ENCODE results near the gene CNPY1.

Gene CNPY1

DNA sequence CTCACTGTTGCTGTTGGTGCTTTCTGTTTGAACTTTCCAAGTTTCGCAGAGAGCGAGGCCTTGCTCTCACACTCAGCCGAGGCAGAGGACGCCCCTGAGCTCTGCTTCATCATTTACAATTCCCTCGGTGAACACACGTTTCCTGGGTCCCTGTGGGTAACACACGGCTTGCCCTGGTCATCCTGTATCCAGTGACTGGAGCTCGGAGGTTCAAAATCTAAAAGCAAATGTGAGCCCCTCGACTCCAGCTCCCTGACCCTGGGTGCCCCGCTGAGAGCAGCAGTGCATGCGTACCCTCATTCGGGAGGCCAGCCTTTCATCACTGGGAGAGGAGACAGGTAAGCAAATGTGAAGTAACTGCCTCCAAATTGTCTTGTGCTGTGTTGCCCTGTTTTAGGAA lies 5.8 kb downstream of the CNPY1 start:
- DNase-seq (ENCODE audit: extremely low read depth, low read depth) = no peak
- no peak for TF ChIP-seq CTCF (IDR thresholded peaks at IDR 0.05; ENCODE audit: low read depth, low read length)

DNA sequence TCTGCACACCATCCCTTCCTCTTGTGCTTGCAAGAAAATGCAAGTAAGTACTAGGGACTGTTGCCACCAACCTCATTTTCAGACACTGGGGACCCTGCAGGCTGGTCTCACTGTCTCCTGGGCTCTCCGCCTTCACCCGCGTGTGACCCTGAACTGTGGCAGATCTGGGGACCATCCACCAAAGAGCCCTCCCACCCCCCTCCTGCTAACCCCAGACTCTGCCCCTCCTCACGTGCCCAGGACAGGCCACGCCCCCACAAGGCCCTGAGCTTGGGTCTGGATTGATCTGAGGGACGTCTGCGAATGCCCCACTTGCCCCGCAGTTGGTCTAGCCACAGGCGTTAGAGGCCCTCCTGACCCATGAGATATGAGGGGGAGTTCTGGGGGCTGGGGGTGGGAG lies 8.1 kb downstream of the CNPY1 start:
- no peak for TF ChIP-seq CTCF (IDR thresholded peaks at IDR 0.05; ENCODE audit: low read depth, low read length)
- DNase-seq (ENCODE audit: extremely low read depth, low read depth) = no peak

DNA sequence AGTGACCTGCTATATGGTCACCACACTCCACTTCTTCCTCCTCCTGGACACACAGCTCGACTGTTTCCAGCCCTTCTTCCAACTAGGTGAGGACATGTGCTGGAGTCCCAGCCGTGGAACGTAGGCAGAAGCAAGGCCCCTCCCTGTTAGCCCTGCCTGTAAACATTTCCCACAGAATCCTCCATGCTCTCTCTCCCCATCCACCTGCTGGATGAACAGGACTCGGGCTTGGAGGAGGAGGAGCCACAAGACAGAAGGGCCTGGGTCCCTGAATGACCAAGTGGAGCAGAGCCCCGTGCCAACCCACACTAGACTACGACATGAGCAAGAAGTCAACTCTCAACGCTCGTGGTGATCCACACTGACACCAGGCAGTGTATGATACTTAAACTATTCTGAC lies 9.9 kb downstream of the CNPY1 start:
- TF ChIP-seq CTCF (IDR thresholded peaks at IDR 0.05; ENCODE audit: low read depth, low read length) = no peak
- no peak for DNase-seq (ENCODE audit: extremely low read depth, low read depth)

DNA sequence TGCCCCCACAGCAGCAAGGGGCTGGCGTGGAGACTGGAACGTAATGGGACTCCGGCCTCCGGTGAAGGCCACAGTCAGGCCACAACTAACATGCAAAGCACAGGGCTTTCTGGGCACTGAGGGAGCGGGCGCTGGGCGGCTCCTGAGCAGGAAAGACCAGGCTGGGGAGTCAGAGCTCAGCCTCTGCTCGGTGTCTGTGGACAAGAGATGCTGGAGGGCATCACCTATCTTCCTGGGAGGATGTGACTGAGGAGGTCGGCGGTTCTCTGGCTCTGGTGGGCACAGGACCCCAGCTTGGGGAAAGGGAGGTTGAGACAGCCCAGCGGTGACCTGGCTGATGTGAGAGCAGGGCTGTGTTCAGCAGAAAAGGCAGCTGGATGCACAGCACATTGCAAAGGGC lies 11.7 kb downstream of the CNPY1 start:
- DNase-seq (ENCODE audit: extremely low read depth, low read depth) = no peak
- TF ChIP-seq CTCF (IDR thresholded peaks at IDR 0.05; ENCODE audit: low read depth, low read length) = no peak

GRCh38 chr7:155533827-155534690 lies 12.3 kb downstream of the CNPY1 start:
- DNase-seq (ENCODE audit: extremely low read depth, low read depth) = no peak
- TF ChIP-seq CTCF (IDR thresholded peaks at IDR 0.05; ENCODE audit: low read depth, low read length) = peak; percentile 49

- DNase-seq (ENCODE audit: extremely low read depth, low read depth) = no peak
- TF ChIP-seq CTCF (IDR thresholded peaks at IDR 0.05; ENCODE audit: low read depth, low read length) = no peak
Observed at GRCh38 chr7:155533120-155533826, 13.1 kb downstream of the CNPY1 start.

- TF ChIP-seq CTCF (IDR thresholded peaks at IDR 0.05; ENCODE audit: low read depth, low read length) = no peak
- DNase-seq (ENCODE audit: extremely low read depth, low read depth) = no peak
Observed at GRCh38 chr7:155532792-155533119, 13.6 kb downstream of the CNPY1 start.

Measured in AG09319 (cell line).